Spleen (tissue), 7 donors: ENCODE results near the gene FAM228A.

ENCODE experiments used
- POLR2AphosphoS5 ChIP-seq, 3 donors: sonication (generic); formaldehyde crosslinking; IDR thresholded peaks; one replicate each; pipeline ENCODE4 v1.5.1; 2017; ENCODE audit warnings: antibody characterized with exemption in 3 of 3
- TF ChIP-seq, protein P1 (sequence below), 11 experiments: fragments of 200-600 bp in 7 of 11; fragments of 450-650 bp in 4 of 11; sonication (generic) in 4 of 11; IDR thresholded peaks in 8 of 11; conservative IDR thresholded peaks in 3 of 11; 1 replicate in 7 of 11; 2 replicates in 4 of 11; pipeline versions ENCODE4 v1.4.0 to v1.8.0; 2016 to 2021; ENCODE audit warnings: antibody characterized with exemption in 11 of 11, inconsistent platforms in 4 of 11, mild to moderate bottlenecking in 1 of 11
- donor health status: DM: no; HTN: no; CAD: no; lungs with moderate emphysema.
- donor health status: DM: no; HTN: no; CAD: no.
- donor health status: DM: no; HTN: no; CAD: no.

- TF ChIP-seq POLR2AphosphoS5 (IDR thresholded peaks at IDR 0.05) = no peak
- TF ChIP-seq, protein P1, sequence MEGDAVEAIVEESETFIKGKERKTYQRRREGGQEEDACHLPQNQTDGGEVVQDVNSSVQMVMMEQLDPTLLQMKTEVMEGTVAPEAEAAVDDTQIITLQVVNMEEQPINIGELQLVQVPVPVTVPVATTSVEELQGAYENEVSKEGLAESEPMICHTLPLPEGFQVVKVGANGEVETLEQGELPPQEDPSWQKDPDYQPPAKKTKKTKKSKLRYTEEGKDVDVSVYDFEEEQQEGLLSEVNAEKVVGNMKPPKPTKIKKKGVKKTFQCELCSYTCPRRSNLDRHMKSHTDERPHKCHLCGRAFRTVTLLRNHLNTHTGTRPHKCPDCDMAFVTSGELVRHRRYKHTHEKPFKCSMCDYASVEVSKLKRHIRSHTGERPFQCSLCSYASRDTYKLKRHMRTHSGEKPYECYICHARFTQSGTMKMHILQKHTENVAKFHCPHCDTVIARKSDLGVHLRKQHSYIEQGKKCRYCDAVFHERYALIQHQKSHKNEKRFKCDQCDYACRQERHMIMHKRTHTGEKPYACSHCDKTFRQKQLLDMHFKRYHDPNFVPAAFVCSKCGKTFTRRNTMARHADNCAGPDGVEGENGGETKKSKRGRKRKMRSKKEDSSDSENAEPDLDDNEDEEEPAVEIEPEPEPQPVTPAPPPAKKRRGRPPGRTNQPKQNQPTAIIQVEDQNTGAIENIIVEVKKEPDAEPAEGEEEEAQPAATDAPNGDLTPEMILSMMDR (IDR thresholded peaks at IDR 0.05 in 8 of 11, conservative IDR thresholded peaks at IDR 0.05 in 3 of 11) = no peak
Measured at GRCh38 chr2:24211408-24211807, 36.6 kb downstream of the FAM228A start.
